Measurements from ENCODE around the gene CDK14. TPM values are rescaled to one million over a fixed set of nuclear protein-coding genes. Genes with fewer than 3 reads are reported as not detected.

Gene CDK14
- total and polyA plus RNA-seq, 2 donors (not counting 3 experiments of a cell fraction or from before 2014, with no cell fraction given), result 5.5 to 34.2 TPM

DNA sequence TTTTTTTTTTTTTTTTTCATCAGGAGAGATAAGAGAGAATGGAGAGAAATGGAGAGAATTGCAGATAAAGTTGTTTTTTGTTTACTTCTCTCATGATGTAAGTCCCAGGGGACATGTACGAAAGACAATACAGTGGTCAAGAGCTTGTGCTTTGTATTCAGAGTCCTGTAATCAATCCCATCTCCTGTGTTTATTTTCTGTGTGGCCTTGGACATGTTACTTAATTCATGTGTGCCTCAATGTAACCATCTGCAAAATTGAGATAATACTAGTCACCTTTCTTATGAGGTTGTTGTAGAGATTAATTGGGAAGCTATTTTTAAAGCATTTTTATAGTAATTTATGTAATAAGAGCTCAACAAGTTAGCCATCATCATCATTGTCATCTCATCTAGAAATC is 117.5 kb downstream of the CDK14 start:
- intact Hi-C loops (cut with micrococcal nuclease), result no loop called here
- dilution Hi-C loops (cut with MboI; ENCODE audit: extremely low pct_ligation_motif_present, low sequenced_read_pairs), result no loop called here
- peaks cover 10% of the 10 kb centered on the region for H3K79me2 ChIP-seq (ENCODE audit: control insufficient read depth, insufficient read depth, low read length)

More for the DNA sequence above, 117.5 kb downstream of the CDK14 start:
- Histone ChIP-seq H3K9ac (replicated peaks; ENCODE audit: extremely low read depth, insufficient read depth, low read length) (no peak overlapping the region), H3K9me1 (replicated peaks; ENCODE audit: control insufficient read depth, extremely low read depth, insufficient read depth, low read length) (no peaks in the 10 kb centered on the region), H4K20me1 (replicated peaks; ENCODE audit: control insufficient read depth, extremely low read depth, insufficient read depth, low read length) (no peaks in the 10 kb centered on the region), H3K27me3 (ENCODE audit: control insufficient read depth in 2 of 2, insufficient read depth in 2 of 2, low read length in 2 of 2) (no peaks in the 10 kb centered on the region), H3K4me3 (replicated peaks in 1 of 3; ENCODE audit: insufficient read depth in 1 of 3, low read depth in 1 of 3, low read length in 3 of 3) (no peak overlapping the region), H3K27ac (ENCODE audit: insufficient read depth, low read depth, low read length) (no peak overlapping the region), H3K4me1 (ENCODE audit: control insufficient read depth, extremely low read depth, insufficient read depth, low read length) (peaks cover 12% of the 10 kb centered on the region), H3K4me2 (ENCODE audit: insufficient read depth, low read length) (no peak overlapping the region), H3K36me3 (ENCODE audit: control insufficient read depth in 2 of 2, extremely low read depth in 1 of 2, insufficient read depth in 2 of 2, low read length in 2 of 2) (no peaks in the 10 kb centered on the region), H3K9me3 (replicated peaks; ENCODE audit: control insufficient read depth, insufficient read depth, low read length) (no peaks in the 10 kb centered on the region), H2AFZ (ENCODE audit: low read depth, low read length) (no peak overlapping the region)
- DNase-seq (ENCODE audit: low read depth, low spot score) (no peak), FAIRE-seq (no peak)
- no TSS peak for BruUV-seq (replicated peaks)
- ChIA-PET CTCF (interaction anchor here (1.2 to 1.3 kb wide), 2 partner anchors 12 to 37 kb away, joined by 5 to 6 read pairs; no protein-coding TSS in a partner anchor), POLR2A (no interaction called here)
- no peak for TF ChIP-seq FOS (IDR thresholded peaks at IDR 0.05; ENCODE audit: borderline replicate concordance, insufficient read depth, low read length)
- no peak for TF ChIP-seq GATA2 (IDR thresholded peaks at IDR 0.05; ENCODE audit: insufficient read depth, insufficient read length, low read depth, low read length)
- TF ChIP-seq, protein P1, sequence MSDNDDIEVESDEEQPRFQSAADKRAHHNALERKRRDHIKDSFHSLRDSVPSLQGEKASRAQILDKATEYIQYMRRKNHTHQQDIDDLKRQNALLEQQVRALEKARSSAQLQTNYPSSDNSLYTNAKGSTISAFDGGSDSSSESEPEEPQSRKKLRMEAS (IDR thresholded peaks at IDR 0.05; ENCODE audit: insufficient read depth, insufficient read length), result no peak
- no peak for TF ChIP-seq JUN (IDR thresholded peaks at IDR 0.05; ENCODE audit: borderline replicate concordance, insufficient read depth, insufficient read length, low read depth)
- TF ChIP-seq, protein P2, sequence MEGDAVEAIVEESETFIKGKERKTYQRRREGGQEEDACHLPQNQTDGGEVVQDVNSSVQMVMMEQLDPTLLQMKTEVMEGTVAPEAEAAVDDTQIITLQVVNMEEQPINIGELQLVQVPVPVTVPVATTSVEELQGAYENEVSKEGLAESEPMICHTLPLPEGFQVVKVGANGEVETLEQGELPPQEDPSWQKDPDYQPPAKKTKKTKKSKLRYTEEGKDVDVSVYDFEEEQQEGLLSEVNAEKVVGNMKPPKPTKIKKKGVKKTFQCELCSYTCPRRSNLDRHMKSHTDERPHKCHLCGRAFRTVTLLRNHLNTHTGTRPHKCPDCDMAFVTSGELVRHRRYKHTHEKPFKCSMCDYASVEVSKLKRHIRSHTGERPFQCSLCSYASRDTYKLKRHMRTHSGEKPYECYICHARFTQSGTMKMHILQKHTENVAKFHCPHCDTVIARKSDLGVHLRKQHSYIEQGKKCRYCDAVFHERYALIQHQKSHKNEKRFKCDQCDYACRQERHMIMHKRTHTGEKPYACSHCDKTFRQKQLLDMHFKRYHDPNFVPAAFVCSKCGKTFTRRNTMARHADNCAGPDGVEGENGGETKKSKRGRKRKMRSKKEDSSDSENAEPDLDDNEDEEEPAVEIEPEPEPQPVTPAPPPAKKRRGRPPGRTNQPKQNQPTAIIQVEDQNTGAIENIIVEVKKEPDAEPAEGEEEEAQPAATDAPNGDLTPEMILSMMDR (IDR thresholded peaks at IDR 0.05; ENCODE audit: extremely low read depth in 1 of 2, insufficient read depth in 1 of 2, low read depth in 1 of 2, low read length in 2 of 2), result no peak
- TF ChIP-seq POLR2A (IDR thresholded peaks at IDR 0.05; ENCODE audit: low read depth, low read length), result no peak
- TF ChIP-seq EZH2 (IDR thresholded peaks at IDR 0.05; ENCODE audit: borderline replicate concordance, low read depth, low read length, severe bottlenecking), result no peak
- TF ChIP-seq POLR2AphosphoS5 (IDR thresholded peaks at IDR 0.05; ENCODE audit: insufficient read depth, low read depth, low read length), result no peak
- no peak for TF ChIP-seq MYC (IDR thresholded peaks at IDR 0.05; ENCODE audit: low read depth, low read length)
